ENCODE data around the gene VSTM4. TPM values are rescaled to one million over a fixed set of nuclear protein-coding genes. Genes with fewer than 3 reads are reported as not detected.

VSTM4 gene
- polyA plus RNA-seq, 1 of the 3 experiments (the other 2 are of a cell fraction) = 0.39 TPM

DNA sequence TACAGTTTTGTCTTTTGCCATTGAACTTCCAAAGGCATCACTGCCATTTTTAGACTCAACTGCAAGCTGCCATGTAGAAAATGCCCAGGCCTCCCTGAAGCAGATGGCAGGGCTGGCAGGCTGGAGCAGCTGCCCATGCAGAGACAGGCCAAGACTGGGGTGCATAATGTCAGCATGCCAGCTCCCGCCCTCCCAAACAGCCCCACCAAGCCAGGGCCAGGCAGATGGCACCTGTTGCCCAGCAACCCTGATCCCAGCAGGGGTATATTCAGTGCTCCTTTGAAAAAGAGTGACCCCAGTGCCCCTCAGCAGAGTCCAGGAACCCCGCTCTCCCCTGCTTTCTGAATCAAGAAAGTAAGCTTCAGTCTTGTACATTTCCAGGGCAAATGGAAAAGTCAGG, 32.6 kb downstream of the VSTM4 start:
- peak overlapping the region in 1 of 2 experiments; percentile 19; a peak in 1 of 4 replicates for H3K27ac ChIP-seq (ENCODE audit: low read depth in 2 of 2, low read length in 1 of 2)
- H4K20me1 ChIP-seq (ENCODE audit: insufficient read depth) = no peaks in the 10 kb centered on the region
- H3K4me2 ChIP-seq = no peak overlapping the region
- H3K4me3 ChIP-seq (ENCODE audit: low read depth in 2 of 2, low read length in 1 of 2) = no peak overlapping the region
- H3K9me2 ChIP-seq = no peaks in the 10 kb centered on the region
- H3K36me3 ChIP-seq (replicated peaks in 1 of 2; ENCODE audit: control insufficient read depth in 1 of 2, insufficient read depth in 2 of 2, low read length in 1 of 2) = no peaks in the 10 kb centered on the region
- TF ChIP-seq, protein P1, sequence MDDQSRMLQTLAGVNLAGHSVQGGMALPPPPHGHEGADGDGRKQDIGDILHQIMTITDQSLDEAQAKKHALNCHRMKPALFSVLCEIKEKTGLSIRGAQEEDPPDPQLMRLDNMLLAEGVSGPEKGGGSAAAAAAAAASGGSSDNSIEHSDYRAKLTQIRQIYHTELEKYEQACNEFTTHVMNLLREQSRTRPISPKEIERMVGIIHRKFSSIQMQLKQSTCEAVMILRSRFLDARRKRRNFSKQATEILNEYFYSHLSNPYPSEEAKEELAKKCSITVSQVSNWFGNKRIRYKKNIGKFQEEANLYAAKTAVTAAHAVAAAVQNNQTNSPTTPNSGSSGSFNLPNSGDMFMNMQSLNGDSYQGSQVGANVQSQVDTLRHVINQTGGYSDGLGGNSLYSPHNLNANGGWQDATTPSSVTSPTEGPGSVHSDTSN (IDR thresholded peaks at IDR 0.05) = no peak
- TF ChIP-seq JUND (IDR thresholded peaks at IDR 0.05) (no peak), GABPA (IDR thresholded peaks at IDR 0.05; ENCODE audit: low read depth) (no peak), RCOR1 (IDR thresholded peaks at IDR 0.05; ENCODE audit: low read length) (no peak), FOXM1 (IDR thresholded peaks at IDR 0.05; ENCODE audit: low read depth) (no peak), POLR2AphosphoS5 (IDR thresholded peaks at IDR 0.05; ENCODE audit: low read depth, low read length) (no peak), RFX5 (IDR thresholded peaks at IDR 0.05; ENCODE audit: low read length) (no peak), TEAD4 (IDR thresholded peaks at IDR 0.05; ENCODE audit: borderline replicate concordance, insufficient read depth) (no peak), FOSL2 (IDR thresholded peaks at IDR 0.05; ENCODE audit: borderline replicate concordance, low read depth) (no peak)
- TF ChIP-seq, protein P2, sequence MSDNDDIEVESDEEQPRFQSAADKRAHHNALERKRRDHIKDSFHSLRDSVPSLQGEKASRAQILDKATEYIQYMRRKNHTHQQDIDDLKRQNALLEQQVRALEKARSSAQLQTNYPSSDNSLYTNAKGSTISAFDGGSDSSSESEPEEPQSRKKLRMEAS (IDR thresholded peaks at IDR 0.05; ENCODE audit: low read depth) = no peak
- TF ChIP-seq, protein P3, sequence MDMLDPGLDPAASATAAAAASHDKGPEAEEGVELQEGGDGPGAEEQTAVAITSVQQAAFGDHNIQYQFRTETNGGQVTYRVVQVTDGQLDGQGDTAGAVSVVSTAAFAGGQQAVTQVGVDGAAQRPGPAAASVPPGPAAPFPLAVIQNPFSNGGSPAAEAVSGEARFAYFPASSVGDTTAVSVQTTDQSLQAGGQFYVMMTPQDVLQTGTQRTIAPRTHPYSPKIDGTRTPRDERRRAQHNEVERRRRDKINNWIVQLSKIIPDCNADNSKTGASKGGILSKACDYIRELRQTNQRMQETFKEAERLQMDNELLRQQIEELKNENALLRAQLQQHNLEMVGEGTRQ (IDR thresholded peaks at IDR 0.05; ENCODE audit: borderline replicate concordance, low read depth, low read length) = no peak
- H3K27me3 ChIP-seq (ENCODE audit: insufficient read depth) = no peaks in the 10 kb centered on the region
- H3K9me3 ChIP-seq = no peaks in the 10 kb centered on the region
- ChIA-PET CTCF (interaction anchor here (0.5 to 0.9 kb wide), 2 partner anchors 104 to 425 kb away, joined by 3 read pairs; no protein-coding TSS in a partner anchor), POLR2A (interaction anchor here (0.7 kb wide), 1 partner anchor 11 kb away, joined by 4 read pairs; no protein-coding TSS in a partner anchor)
- DNase-seq = no peak
- no peaks in the 10 kb centered on the region for H3K79me2 ChIP-seq (ENCODE audit: insufficient read depth)
- H2AFZ ChIP-seq (ENCODE audit: low read depth) = no peak overlapping the region
- WGBS (ENCODE audit: low lambda C conversion rate) = 34% methylated on average over 2 of the region's 2 CpGs
- no peak overlapping the region for H3K9ac ChIP-seq
- H3K4me1 ChIP-seq (ENCODE audit: control insufficient read depth in 1 of 2, insufficient read depth in 2 of 2, low read depth in 1 of 2, low read length in 1 of 2) = peaks cover 0 to 31% of the 10 kb centered on the region in 2 experiments; a peak in 1 of 4 replicates
- H3F3A ChIP-seq (replicated peaks; ENCODE audit: insufficient read depth) = no peaks in the 10 kb centered on the region

DNA sequence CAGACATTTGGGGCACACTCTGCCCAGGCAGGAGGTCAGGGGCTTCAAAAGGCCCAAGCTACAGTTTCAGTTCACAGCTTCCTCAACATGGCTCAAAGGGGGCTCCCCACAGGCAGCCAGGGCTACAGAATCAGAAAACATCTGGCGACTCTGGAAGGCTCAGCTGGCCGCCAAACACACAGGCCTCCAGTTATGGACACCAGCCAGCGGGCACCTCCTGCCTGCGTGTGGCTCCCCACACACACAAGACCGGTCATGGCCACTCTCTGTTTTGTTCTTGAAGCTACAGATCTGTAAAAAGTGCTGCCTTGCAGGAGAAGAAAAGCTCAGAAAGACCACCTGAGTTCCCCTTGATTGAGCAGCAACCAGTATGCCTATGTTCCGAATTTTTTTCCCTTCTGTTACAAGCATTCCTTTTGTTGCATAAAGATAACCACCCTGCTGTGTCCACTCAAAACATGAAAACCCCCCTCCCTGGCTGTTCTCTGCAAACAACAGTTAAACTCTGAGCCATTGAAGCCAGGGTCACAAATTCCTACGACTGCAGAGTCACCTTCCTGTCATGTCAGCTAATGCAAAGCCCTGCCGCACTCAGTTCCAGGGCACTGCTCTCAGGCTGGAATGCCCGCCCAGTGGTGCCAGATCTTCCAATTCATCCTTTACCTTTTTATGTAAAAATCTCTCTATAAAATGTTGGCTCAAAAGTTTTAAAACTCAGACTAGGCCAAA, 33.6 kb downstream of the VSTM4 start:
- no peaks in the 10 kb centered on the region for H3K27me3 ChIP-seq (ENCODE audit: insufficient read depth)
- no peaks in the 10 kb centered on the region for H3F3A ChIP-seq (replicated peaks; ENCODE audit: insufficient read depth)
- TF ChIP-seq RAD21 (IDR thresholded peaks at IDR 0.05; ENCODE audit: low read length) (peak; percentile 9; the same call in 1 of the 2 replicates), GABPA (IDR thresholded peaks at IDR 0.05; ENCODE audit: low read depth) (no peak)
- no peaks in the 10 kb centered on the region for H3K79me2 ChIP-seq (ENCODE audit: insufficient read depth)
- ChIA-PET CTCF (interaction anchor here (0.6 to 1.8 kb wide), 5 partner anchors 83 to 421 kb away, joined by 3 to 4 read pairs (median 3); no protein-coding TSS in a partner anchor), POLR2A (no interaction called here)
- no peak overlapping the region for H3K9ac ChIP-seq
- peaks cover 0 to 38% of the 10 kb centered on the region in 2 experiments; a peak in 1 of 4 replicates for H3K4me1 ChIP-seq (ENCODE audit: control insufficient read depth in 1 of 2, insufficient read depth in 2 of 2, low read depth in 1 of 2, low read length in 1 of 2)
- no peaks in the 10 kb centered on the region for H4K20me1 ChIP-seq (ENCODE audit: insufficient read depth)
- H3K36me3 ChIP-seq (replicated peaks in 1 of 2; ENCODE audit: control insufficient read depth in 1 of 2, insufficient read depth in 2 of 2, low read length in 1 of 2) = no peaks in the 10 kb centered on the region
- H3K4me2 ChIP-seq = no peak overlapping the region
- H3K9me2 ChIP-seq = no peaks in the 10 kb centered on the region
- H3K27ac ChIP-seq (ENCODE audit: low read depth in 2 of 2, low read length in 1 of 2) = peak overlapping the region in 1 of 2 experiments; percentile 80; a peak in 2 of 4 replicates
- DNase-seq = peak; percentile 61
- H3K9me3 ChIP-seq = no peaks in the 10 kb centered on the region
- H3K4me3 ChIP-seq (ENCODE audit: low read depth in 2 of 2, low read length in 1 of 2) = no peak overlapping the region
- H2AFZ ChIP-seq (ENCODE audit: low read depth) = no peak overlapping the region
- 24% methylated on average over 7 of the region's 9 CpGs for WGBS (ENCODE audit: low lambda C conversion rate)
